GM18505 (cell line): ENCODE results near the gene PDE2A.

Experiments
- ATAC-seq: cut with Tn5 transposase; IDR thresholded peaks from one replicate; pipeline ENCODE4 v1.9.1; 2021; ENCODE audit not compliant: unreplicated experiment
- POLR2A ChIP-seq: IDR thresholded peaks from 4 replicates; pipeline ENCODE4 v1.6.1; 2011; ENCODE audit warnings: borderline replicate concordance; ENCODE audit not compliant: insufficient read depth, insufficient read length; ENCODE audit errors: extremely low read depth

PDE2A gene

DNA sequence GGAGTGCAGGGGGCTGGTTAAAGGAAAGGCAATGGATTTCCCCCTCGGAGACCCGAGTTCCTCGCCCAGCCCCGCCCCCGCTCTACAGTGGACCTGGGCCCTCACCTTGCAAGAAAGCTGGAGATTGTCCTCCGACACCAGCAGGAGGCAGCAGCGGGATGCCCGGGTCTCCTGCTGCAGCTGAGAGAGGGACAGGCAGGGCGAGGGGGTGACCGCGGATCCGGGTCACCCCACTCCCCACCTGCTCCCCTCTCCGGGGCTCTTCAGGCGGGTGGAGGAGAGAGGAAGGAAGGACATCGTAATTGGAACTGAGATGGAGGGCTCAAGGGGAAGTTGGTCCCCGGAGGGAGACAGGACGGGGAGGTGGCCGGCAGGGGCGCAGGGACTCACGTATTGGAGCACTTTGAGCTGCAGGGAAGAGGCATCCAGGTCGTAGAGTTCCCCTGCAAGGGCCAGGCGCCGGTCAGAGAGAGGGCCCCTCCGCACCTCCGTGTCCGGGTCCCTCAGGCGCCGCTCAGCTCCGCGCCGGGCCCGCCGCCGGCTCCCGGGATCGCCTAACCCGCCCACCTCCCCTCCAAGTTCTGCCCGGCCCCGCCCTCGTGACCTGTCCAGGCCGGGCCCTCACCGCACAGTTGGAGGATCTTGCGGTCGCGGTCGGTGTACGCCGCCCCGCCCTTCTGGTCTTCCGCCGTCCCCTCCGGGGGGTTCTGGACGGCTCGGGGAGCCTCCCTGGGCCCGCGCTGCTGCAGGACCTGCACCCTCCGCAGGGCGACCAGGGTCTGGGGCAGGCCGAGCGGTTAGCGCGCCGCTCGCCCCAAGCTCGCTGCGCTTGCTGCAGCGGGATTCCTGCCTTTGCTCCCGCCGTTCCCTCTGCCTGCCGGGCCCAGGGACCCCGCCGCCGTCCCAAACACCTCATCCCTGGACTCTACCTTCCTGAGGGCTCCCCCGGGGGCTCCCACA is 84.1 kb downstream of the PDE2A start:
- TF ChIP-seq POLR2A = no peak
- ATAC-seq = no peak

DNA sequence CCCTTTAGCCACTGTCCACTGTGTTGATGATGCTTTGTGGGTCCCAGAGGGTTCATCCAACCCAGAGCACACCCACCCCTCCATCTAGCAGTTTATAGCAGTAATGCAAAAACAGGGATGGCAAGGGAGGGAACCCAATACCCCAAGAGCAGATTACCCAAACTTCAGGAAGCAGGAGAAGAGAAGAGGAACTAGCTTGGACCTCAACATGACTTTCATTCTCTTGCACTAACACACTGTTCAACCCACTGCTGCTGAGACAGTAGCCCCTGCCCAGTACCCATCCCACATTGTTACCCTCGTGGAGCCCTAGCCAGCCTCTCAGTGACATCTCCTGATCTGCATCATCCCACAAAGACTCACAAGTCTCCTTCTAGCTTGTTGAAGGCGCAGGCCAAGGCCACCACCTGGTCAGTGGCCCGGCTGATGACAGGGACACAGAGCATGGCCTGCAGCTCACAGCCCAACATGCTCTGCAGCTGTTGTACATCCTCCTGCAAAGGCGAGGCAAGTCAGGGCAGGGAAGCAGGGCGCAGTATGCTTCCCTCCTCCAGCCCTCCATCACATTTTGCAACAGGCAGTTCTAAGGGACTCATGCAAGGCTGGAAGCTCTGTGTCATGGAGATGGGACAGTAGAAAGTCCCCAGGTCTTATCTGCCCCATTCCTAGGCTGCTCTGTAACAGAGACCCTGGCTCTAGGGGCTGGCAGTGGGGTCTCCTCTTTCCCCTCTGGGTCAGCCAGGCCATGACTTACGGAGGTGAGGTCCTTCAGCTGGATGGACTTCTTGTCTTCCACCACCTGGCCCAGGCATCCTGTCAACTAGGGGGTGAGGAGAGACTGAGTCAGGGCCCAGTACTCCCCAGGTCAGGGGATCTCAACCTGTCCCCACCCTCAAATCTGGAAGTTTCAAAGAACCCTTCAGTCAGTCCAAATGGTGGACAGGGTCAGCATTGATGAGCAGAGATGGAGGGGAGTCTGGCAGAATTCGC is 85.5 kb downstream of the PDE2A start:
- no peak for ATAC-seq
- no peak for TF ChIP-seq POLR2A

DNA sequence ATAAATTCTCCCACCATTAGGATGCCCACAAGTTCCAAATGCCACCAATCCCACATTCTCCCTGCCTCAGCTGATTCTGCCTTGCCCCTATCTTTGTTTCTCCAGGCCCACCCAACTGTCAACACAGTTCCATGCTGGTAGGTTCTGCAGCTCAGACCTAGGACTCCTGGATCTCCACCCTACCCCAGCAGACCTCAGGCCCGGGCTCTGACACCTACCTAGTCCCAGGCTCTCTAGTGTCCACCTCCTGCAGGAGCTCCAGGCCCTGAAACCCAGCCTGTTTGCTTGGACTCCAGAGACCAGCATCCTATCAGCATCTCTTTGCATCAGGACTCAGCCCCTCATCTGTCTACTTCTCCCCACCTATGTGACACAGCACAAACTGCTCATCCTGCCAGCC is 86.5 kb downstream of the PDE2A start:
- no peak for ATAC-seq
- TF ChIP-seq POLR2A = no peak

DNA sequence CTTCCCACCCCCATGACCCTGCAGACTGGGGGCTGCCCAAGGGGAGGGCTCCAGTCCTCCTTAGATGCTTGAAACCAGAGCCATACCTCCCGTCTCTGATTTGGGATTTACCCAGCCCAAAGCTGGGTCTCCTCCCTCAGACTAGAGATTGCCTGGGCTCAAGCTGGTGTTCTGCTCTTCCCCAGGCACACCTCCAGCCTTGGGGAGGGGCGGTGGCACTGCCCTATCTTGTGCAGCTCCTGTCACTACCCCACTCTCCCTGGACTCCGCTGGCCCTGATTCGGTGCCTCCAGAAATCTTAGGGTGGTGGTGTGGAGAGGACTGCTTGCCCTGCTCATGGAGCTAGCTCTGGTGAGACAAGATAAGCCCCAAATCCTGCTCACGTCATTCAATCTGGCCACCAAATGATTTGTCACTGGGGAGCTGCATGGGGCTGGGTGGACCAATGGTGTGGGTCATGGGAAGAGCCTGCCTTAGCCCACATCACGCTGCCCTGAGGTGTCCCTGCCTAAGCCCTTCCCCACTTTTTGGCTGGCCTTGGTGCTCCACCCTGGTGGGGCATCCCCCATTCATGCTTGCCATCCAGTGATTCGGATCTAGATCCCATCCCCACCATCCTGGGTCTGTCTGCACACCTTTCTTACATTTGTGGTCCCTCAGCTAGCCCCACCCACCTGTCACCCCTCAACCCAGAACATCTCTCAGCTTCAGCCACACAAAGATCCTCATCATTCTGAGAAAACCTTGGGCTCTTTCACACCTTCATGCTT is 87.7 kb downstream of the PDE2A start:
- no peak for ATAC-seq

DNA sequence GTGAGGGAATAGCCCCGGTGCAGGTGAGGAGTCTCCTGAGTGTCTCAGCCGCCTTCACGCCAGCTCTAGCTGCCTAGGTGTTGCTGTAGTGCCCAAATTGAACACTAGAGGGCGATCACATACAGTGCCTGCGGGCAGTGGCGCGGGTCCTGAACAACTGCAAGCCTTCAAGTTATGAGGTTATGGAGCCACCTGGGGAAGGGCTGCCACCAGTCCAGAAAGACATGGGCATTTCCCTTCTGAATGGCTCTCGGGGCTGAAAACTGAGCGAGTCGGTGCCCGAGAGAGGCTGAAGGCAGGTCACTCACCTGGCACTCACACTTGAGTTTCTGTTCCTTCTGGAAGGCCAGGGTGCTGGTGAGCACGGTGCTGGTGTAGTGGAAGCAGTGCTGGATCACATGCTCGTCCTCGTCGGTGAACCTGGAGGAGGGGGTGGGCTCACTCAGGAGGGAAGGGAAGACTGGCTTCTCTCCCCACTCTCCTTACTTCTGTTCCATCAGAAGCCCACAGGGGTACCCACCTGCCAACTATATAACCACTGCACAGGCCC is 88.4 kb downstream of the PDE2A start:
- no peak for ATAC-seq
- TF ChIP-seq POLR2A = no peak

More for the DNA sequence above, 87.7 kb downstream of the PDE2A start:
- no peak for TF ChIP-seq POLR2A

DNA sequence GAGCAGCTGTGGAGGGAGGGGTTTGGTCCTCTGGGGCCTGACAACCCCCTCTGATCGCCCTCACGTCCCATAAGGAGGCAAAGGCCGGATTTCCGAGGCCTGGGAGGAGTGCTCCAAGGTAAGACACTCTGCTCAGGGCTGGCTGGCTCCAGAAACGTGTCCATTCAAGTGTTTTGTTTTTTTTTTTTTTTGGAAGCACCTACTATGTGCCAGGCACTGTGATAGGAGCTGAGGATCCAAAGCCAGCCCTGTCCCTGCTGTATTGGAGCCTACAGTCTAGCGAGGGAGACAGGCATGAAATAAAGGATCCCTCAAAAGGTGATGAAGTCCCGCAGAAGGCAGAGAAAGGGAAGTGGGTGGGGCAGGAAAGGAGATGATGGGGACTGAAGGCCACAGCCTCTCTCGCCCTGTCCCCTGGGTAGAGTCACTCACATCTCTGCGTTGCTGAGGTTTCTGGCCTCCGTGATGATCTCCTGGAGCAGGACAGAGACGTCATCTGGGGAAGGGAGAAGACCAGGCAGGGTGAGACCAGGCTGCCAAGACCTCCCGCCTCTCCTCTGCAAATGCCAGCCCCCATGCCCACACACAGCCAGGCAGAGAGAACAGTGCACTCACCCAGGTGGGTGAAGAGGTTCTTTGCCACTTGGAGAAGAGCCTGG is 89.2 kb downstream of the PDE2A start:
- ATAC-seq = no peak
- no peak for TF ChIP-seq POLR2A

DNA sequence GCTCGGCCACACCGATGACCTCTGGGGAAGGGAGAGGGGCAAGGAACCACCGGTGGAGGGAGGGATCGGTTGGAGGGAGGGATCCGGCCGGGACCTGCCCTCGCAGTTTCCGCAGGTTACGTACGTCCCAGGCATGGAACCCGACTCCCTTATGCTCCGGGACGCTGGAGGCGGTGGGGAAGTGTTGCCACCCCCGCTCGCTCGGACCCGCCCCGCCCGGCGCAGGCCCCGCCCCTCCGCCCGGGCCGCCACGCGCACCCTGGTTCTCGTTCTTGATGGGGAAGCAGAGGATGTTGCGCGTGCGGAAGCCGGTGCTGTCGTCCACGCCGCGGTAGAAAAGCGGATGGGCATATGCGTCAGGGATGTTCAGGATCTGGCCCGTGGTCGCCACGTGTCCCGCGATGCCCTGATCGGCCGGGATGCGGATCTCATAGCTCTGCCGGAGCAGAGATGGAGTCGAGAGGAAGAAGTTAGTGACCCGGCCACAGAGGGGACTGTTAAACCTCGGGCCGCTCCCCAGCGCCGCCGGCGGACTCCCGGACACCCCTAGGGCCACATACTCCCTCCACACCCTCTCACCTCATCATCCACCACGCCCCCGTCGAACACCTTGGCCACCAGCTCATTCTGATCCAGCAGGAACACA is 89.8 kb downstream of the PDE2A start:
- TF ChIP-seq POLR2A = no peak
- no peak for ATAC-seq

DNA sequence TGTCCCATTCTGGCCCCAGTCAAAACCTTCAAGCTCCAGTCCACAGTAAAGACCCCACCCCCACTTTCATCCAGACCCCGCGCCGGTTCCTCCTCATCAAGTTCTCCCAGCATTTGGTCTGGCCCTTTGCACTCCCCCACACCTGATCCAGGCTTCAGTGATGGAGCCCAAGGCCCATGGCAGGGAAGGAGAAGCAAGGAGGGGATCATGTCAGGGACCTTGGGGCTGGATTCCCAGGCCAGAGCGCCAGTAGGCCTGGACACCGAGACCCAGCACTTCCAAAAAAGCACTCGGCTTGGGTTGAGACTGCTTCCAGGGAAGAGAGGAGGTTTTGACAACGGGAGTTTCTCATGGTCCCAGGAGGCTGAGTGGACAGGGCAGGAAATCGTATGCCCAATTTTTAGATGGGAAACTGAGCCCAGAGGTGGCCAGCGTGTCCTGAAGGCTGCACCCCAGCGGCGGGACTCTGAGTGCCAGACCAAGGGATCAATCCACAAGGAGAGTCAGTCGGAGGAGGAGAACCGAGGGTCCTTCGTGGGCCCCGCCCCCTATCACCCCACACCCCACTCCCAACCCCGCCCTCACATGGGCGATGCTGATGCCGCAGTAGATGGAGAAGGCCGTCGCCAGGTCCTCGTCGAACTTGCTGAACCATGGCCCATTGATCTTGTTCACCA is 90.5 kb downstream of the PDE2A start:
- no peak for TF ChIP-seq POLR2A
- ATAC-seq = no peak

DNA sequence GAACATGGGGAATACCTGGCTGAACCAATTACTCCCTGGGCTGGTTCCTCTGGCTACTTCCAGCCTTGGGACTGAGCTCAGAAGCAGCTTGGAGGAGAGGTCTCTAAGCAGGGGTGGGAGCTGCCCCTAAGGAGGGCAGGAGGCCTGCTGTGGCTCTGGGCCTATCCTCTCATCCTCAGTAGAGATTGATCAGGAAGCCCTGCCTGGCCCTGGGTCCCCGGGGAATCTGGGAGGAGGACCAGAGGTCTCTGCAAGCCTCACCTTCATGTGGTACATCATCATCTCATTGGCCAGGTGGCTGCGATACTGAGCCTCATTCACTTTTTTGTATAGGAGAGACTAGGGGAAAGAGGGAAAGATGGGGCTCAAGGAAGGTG is 91.1 kb downstream of the PDE2A start:
- TF ChIP-seq POLR2A = no peak
- ATAC-seq = no peak

DNA sequence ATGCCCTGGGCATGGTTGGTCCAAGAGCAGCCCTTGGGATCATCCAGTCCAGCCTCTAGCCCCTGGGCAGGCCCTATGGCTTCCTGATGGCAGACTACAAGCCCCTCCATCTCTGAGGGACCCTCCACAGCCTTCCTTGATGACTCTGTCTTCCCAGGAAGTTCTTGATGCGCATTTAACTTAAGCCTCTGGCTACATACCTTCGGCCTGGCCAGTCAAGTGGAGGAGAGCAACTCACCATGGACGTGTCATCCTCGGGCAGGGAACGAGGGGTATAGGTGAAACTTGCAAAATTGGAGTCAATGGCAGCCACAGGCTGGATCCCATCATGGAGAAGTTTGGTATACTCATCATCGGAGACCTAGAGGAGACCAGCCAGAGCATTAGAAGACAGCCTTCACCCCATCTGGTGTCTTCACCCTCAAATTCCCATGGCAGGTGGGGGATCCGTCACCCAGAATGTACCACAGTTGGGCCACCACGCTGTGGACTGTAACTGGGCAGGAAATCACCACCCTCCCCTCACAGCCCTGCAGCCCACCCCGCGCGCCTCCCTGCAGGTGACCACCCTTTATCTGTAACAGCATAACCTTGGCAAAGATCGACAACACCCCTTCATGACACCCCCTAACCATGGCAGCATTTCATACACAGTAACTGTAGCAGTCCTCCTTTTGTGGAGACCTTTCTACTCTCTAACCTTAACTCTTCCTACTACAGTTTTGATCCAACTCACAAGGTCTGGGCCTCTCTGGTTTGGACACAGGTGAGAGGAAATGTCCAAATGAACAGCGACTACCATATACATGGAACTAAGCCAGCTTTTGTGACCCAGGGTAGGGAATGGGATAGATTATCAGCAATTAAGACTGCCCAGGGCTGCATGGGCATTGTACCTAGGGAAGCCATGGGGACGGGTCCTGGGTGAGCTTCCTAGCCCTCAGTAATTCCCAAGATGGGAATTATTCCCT is 91.7 kb downstream of the PDE2A start:
- ATAC-seq = no peak
- TF ChIP-seq POLR2A = no peak
